NB4 (cell line): ENCODE data around the gene SERPINA12.
"Not testable (repeated sequence)": the region's sequence is repeated elsewhere in the genome, so short reads cannot be mapped to it uniquely, and the experiment has no call there.

Experiments
- DNase-seq: peaks from one replicate; pipeline ENCODE4 v3.0.0; 2010; ENCODE audit warnings: low read depth
- H3K4me3 ChIP-seq: one replicate; pipeline ENCODE4 v1.5.1; 2011; ENCODE audit warnings: mild to moderate bottlenecking, low read depth, low read length, moderate library complexity
- MYC ChIP-seq: IDR thresholded peaks from 2 replicates; pipeline ENCODE4 v1.6.1; 2011; ENCODE audit warnings: low read depth, low read length
- POLR2A ChIP-seq: IDR thresholded peaks from 2 replicates; pipeline ENCODE4 v1.6.1; 2011; ENCODE audit warnings: mild to moderate bottlenecking; ENCODE audit not compliant: insufficient read length; ENCODE audit errors: extremely low read depth
- TF ChIP-seq, protein P1 (sequence below): IDR thresholded peaks from one replicate; pipeline ENCODE4 v1.5.1; 2012; ENCODE audit warnings: low read depth, low read length
- TF ChIP-seq, protein P2 (sequence below): IDR thresholded peaks from 2 replicates; pipeline ENCODE4 v1.6.1; 2011; ENCODE audit warnings: low read depth, low read length

The SERPINA12 gene

DNA sequence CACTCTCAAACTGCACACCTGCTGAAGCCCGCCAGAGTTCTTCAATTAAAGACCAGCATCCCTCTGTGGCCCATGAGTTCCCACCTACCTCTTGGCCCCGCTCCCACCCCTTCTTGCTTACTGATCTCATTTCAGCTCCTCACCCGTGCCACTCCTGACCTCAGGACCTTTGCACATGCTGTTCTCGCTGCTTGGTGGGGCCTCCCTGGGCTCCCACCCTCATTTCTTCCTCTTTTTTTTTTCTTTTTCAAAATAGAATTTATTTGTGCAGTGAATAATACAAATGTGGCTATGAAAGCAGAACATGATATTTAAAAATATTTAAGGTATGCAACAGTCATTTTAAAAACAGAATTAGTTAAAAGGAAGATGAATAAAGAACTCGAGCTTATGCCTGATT lies 24.8 kb downstream of the SERPINA12 start:
- DNase-seq: no peak
- TF ChIP-seq MYC: no peak
- no peak for TF ChIP-seq POLR2A
- no peak overlapping the region for H3K4me3 ChIP-seq

DNA sequence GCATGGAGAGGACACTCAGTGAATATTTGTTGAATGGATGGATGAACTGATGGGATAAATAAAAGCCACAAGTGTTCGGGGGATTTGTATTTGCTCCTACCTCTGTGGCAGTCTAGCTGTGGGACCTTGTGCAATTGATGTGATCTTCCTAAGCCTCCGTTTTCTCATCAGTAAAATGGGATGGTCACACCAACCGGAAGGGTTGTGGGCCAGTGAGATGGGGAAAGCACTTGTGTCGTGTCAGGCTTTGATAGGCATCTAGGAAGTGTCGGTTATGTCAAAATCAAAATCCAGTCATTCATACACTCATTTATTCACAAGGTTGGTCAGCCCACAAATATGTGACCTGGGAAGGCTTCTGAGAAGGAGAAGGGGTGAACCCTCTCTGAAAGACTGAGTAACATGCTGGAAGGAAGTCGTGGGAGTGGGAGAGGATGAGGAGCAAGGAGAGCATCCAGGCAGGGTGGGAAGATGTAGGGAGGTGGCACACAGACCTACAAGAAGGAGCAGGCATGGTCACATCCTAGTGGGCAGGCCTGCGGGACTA lies 25.5 kb downstream of the SERPINA12 start:
- no peak for DNase-seq
- TF ChIP-seq, protein P1, sequence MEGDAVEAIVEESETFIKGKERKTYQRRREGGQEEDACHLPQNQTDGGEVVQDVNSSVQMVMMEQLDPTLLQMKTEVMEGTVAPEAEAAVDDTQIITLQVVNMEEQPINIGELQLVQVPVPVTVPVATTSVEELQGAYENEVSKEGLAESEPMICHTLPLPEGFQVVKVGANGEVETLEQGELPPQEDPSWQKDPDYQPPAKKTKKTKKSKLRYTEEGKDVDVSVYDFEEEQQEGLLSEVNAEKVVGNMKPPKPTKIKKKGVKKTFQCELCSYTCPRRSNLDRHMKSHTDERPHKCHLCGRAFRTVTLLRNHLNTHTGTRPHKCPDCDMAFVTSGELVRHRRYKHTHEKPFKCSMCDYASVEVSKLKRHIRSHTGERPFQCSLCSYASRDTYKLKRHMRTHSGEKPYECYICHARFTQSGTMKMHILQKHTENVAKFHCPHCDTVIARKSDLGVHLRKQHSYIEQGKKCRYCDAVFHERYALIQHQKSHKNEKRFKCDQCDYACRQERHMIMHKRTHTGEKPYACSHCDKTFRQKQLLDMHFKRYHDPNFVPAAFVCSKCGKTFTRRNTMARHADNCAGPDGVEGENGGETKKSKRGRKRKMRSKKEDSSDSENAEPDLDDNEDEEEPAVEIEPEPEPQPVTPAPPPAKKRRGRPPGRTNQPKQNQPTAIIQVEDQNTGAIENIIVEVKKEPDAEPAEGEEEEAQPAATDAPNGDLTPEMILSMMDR: no peak
- no peak for TF ChIP-seq MYC
- no peak for TF ChIP-seq POLR2A
- TF ChIP-seq, protein P2, sequence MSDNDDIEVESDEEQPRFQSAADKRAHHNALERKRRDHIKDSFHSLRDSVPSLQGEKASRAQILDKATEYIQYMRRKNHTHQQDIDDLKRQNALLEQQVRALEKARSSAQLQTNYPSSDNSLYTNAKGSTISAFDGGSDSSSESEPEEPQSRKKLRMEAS: no peak
- no peak overlapping the region for H3K4me3 ChIP-seq

DNA sequence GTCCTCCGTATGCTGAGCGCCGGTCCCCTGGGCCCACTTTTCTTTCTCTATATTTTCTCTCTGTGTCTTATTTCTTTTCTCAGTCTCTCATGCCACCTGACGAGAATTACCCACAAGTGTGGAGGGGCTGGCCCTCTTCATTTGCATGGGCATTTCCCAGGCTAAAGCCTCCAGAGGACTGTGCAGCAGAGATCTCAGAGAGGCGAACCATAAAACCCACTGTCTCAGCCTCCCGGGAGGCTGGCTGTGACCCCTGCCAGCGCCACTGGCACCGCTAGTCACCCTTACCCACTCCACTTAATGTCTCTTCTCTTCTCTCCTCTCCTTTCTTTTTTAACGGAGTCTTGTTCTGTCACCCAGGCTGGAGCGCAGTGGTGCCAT lies 26.2 kb downstream of the SERPINA12 start:
- DNase-seq: no peak
- H3K4me3 ChIP-seq: no peak overlapping the region
- TF ChIP-seq POLR2A (no peak), MYC (no peak)
- TF ChIP-seq, protein P2: no peak
- TF ChIP-seq, protein P1: no peak

DNA sequence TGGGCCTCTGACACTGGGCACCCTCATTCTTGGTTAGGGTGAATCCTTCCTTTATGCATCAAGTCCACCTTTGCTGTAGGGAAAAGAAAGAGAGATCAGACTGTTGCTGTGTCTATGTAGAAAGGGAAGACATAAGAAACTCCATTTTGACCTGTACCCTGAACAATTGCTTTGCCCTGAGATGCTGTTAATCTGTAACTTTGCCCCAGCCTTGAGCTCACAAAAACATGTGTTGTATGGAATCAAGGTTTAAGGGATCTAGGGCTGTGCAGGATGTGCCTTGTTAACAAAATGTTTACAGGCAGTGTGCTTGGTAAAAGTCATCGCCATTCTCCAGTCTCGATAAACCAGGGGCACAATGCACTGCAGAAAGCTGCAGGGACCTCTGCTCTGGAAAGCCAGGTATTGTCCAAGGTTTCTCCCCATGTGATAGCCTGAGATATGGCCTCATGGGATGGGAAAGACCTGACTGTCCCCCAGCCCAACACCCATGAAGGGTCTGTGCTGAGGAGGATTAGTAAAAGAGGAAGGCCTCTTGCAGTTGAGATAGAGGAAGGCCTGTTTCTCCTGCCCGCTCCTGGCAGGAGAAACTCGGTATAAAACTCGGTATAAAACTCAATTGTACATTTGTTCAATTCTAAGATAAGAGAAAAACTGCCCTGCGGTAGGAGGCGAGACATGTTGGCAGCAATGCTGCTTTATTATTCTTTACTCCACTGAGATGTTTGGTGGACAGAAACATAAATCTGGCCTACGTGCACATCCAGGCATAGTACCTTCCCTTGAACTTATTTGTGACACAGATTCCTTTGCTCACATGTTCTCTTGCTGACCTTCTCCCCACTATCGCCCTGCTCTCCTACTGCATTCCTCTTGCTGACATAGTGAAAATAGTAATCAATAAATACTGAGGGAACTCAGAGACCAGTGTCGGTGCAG lies 26.9 kb downstream of the SERPINA12 start:
- H3K4me3 ChIP-seq, DNase-seq: not testable (repeated sequence)

DNA sequence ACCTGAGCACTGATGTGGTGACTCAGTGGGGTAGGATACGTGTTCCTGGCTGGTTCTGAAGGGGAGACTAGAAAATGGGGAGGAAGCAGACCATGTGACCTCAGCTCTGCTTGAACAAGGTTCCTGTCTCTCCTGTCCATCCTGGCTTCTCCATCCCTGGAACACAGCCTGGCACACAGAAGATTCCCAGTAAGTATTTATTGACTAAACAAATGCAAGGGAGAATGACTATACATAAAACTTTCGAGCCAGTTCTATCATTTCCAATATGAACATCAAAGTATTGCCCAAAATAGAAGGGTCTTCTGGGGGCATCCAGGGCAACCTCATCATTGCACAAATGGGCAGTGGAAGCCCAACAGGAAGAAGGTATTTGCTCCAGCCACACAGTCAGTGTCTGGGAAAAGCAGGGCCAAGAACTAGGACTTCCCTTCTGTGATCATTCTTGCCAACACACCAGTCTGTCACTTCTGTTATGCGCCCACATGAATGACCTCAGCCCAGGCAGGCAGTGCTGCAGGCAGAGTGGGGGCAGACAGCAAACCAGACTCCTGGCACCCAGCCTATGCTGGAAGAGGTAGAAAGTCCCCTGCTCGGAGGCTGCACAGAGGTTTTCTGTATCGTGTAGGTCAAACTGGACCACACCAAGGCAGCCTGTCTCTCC lies 27.7 kb downstream of the SERPINA12 start:
- H3K4me3 ChIP-seq: no peak overlapping the region
- TF ChIP-seq POLR2A (no peak), MYC (no peak)
- TF ChIP-seq, protein P2: no peak
- no peak for DNase-seq

DNA sequence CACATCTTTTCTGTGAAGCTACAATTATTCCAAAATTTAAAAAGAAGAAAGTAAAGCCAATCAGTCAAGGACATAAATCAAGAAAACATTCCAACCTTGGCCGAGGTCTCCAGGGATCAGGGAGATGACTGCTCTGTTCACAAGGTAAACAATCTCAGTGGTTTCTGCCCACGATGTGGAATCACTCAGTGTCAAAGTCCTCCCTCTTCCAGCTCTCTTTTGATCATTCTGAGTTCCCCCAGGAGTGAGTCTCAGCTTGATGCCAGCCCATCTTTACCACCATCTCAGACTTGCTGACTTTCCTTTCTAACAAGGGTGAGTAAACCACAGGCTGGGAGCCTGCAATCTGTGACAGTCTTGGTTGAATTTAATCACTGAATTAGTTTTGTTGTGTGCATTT lies 28.5 kb downstream of the SERPINA12 start:
- DNase-seq: no peak
- no peak for TF ChIP-seq MYC
- TF ChIP-seq, protein P1: no peak
- no peak for TF ChIP-seq POLR2A
- TF ChIP-seq, protein P2: no peak
- H3K4me3 ChIP-seq: no peak overlapping the region

DNA sequence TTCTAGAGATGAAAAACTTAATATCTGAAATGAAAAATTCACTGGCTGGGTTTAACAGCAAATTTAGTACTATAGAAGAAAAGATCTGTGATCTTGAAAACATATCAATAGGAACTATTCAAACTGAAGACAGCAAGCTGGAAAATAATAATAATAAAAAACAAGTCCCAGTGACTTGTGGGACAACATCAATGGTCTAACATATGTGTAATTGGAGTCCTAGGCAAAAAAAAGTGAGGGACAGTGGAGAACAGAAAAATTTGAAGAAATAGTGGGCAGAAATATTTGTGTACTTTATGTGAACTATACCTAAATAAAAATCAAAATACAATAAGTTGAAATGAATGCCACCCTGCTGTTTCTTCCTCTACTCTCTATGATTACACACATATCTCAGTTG lies 30.8 kb downstream of the SERPINA12 start:
- TF ChIP-seq, protein P1: no peak
- no peak for TF ChIP-seq MYC
- TF ChIP-seq POLR2A: no peak
- TF ChIP-seq, protein P2: no peak
- DNase-seq: no peak
- no peak overlapping the region for H3K4me3 ChIP-seq
